Measurements from ENCODE around the gene MEGF11.

- TF ChIP-seq CTCF (IDR thresholded peaks at IDR 0.05 in 8 of 11, conservative IDR thresholded peaks at IDR 0.05 in 3 of 11) (no peak), POLR2AphosphoS5 (IDR thresholded peaks at IDR 0.05) (no peak)
Measured at GRCh38 chr15:66211670-66212562, 41.6 kb downstream of the MEGF11 start.
